Measurements from ENCODE around the gene SLC6A1.
"Not testable (repeated sequence)": the region's sequence is repeated elsewhere in the genome, so short reads cannot be mapped to it uniquely, and the experiment has no call there.

SLC6A1 gene

DNA sequence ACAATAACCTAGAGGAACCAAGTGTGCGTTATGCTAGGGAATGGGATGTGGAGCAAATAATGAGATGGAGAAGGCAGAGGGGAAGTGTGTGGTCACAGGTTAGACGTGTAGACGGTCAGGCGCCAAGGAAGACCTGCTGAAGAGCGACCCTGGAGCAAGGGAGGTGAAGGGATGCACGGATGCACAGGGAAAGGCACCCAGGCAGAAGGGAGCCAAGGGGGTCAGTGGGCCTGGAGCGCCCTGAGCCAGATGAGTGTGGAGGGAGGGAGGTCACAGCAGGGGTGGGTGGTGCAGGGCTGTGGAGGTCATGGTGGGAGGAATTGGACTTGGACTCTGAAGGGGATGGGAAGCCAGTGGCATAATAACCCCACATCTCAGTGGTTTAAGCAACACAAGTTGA is 70.2 kb downstream of the SLC6A1 start:
- DNase-seq, result no peak

DNA sequence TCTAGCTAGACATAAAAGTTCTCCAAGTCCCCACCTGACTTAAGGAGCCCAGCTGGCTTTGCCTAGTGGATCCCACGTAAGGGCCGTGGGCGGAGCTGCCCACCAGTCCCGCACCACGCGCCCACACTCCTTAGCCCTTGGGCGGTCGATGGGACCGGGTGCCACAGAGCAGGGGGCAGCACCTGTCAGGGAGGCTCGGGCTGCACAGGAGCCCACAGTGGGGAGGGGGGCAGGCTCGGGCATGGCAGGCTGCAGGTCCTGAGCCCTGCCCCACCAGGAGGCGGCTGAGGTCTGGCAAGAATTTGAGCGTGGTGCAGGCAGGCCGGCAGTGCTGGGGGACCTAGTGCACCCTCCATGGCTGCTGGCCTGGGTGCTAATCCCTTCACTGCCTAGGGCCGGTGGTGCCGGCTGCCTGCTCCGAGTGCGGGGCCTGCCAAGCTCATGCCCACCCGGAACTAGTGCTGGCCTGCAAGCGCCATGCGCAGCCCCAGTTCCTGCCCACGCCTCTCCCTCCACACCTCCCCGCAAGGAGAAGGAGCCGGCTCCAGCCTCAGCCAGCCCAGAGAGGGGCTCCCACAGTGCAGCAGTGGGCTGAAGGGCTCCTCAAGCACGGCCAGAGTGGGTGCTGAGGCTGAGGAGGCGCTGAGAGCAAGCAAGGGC is 78.7 kb downstream of the SLC6A1 start:
- DNase-seq, result no peak

DNA sequence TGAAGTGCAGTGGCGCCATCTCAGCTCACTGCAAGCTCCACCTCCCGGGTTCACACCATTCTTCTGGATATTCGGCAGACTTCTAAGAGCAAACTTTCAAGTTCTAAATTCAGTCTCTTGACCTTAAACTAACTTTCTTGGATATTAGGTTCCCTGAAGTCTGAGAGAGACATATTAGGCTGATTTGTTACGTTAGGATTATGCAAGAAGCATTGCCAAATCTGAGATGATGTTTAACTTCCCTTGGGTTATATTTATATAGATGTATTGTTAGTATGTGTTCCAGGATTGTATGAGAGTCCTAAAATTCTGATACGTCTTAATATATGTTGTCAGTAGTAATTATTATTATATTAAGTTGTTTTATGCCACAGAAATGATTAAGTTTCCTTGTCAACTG is 80.1 kb downstream of the SLC6A1 start:
- no peak for DNase-seq

DNA sequence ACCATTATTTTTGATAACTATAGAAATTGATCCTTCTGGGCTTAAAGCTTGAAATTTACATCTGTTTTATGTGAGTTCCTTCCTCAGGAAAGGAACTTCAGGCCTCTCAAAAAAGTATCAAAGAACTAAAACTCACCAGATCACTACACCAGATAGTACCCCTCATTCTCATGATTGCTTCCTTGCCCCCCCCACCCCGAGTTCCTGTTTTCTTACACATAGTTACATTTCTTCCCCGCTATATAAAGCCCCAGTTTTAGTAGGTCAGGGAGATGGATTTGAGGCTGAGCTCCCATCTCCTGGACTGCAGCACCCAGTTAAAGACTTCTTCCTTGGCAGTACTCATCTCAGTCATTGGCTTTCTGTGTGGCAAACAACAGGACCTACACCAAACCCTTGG is 81.5 kb downstream of the SLC6A1 start:
- DNase-seq, result no peak

DNA sequence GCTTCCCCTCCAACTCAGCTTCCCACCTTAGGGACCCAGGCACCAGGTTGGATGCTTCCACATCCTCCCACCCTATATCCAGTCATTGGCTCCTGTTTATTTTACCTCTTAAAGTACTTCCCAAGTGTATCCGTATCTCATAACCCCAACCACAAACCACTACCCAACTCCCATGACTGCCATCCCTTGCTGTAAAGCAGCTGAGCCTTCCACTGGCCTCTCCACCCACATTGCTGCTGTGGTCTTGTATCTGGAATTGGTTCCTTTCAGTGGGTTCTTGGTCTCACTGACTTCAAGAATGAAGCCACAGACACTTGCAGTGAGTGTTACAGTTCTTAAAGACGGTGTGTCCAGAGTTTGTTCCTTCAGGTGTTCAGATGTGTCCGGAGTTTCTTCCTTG is 81.9 kb downstream of the SLC6A1 start:
- DNase-seq, result no peak

DNA sequence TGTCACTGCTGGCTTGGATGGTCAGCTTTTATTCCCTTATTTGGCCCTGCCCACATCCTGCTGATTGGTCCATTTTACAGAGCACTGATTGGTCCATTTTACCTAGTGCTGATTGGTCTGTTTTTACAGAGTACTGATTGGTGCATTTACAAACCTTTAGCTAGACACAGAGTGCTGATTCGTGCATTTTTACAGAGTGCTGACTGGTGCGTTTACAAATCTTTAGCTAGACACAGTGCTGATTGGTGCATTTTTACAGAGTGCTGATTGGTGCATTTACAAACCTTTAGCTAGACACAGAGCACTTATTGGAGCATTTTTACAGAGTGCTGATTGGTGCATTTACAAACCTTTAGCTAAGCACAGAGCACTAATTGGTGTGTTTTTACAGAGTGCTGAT is 82.6 kb downstream of the SLC6A1 start:
- not testable (repeated sequence) for DNase-seq

DNA sequence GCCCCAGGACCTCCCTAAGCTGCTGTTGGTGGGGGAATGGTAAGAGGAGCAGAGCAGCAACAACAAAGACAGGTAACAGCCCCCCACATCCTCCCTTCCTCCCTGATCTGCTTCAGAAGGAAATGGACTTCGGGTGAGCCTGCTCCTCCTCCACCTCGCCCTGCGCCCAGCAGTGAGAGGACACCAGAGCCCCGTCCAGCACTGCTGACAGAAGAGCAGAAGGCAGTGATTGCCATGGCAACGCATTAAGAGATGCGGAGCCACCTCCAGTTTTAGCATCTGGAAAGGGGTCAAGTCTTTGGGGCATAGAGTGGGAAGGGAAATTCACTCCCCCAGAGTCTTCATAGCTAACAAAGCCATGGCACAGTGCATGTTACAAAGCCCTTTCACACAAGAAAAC is 84.2 kb downstream of the SLC6A1 start:
- DNase-seq, result no peak

DNA sequence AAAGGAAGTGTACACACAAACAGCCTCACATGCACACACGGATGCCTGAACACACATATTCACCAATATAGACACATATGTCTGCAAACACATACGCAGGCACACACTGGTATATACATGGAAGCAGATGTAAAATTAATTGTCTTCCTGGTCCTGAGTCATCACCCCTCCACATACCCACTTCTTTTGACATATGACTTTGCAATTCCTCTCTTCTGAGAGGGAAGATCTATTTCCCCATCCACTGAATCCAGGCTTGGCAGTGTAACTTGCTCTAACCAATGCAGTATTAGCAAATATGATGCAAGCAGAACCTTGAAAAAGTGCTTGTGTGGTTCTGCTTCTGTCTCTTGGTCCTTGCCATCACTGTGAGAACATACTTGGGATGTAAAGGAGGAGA is 84.9 kb downstream of the SLC6A1 start:
- no peak for DNase-seq

DNA sequence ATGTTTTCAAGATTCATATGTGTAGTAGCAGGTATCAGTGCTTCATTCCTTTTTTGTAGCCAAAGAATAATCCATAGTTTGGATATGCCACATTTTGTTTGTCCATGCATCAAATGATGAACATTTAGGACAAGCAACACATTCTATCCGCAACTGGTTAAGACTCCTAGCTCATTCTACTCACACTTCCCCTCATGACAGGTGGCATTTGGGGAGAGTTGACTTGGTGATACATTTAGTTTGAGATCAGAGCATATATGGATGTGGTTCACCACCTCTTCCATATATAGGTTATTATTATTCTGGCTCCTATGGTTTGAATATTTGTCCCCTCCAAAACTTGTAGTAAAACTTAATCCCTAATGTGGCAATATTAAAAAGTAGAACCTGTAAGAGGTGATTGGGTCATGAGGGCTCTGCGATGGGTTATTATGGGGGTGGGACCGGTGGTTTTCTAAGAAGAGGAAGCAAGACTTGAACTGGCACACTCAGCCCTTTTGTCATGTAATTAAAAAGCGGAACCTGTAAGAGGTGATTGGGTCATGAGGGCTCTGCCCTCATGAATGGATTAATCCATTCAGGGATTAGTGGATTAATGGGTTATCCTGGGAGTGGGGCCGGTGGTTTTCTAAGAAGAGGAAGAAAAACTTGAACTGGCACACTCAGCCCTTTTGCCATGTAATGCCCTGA is 86.4 kb downstream of the SLC6A1 start:
- DNase-seq, result no peak

DNA sequence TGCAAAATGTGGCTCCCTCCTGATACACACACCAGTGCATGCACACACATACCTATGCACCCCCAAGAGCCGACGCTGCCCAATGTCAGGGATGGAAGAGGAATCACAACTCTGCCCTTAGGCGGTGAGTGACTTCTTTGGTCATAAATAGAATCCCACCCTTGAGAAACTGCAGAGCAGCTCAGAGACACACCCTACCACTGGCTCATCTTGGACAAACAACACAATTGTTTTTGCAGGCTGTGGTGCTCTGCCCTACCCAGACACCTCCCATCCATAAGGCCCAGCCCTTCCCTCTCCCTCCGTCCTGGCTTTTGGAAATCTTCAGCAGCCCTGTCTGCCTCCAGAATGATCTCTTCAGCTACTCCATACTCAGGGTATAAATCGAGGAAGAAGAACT is 87.9 kb downstream of the SLC6A1 start:
- no peak for DNase-seq

DNA sequence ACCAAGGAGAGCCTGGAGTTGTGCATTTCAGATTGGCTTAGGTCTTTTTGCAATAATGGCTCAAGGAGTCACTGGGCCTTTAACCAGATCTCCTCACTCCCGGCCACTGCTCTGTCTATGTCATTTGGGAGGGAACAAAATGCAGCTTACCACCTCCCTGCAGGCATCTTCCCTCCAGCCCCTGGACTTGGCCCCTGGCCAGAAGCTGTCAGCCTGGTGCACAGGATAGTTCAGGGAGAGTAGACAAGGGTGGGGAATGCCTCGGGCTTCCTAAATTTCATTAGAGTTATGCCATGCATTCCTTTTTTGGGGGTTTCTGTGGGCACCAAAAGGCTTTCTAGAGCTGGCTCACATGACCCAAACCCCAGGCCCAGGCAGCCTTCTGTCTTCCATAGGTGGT is 91.5 kb downstream of the SLC6A1 start:
- no peak for DNase-seq

DNA sequence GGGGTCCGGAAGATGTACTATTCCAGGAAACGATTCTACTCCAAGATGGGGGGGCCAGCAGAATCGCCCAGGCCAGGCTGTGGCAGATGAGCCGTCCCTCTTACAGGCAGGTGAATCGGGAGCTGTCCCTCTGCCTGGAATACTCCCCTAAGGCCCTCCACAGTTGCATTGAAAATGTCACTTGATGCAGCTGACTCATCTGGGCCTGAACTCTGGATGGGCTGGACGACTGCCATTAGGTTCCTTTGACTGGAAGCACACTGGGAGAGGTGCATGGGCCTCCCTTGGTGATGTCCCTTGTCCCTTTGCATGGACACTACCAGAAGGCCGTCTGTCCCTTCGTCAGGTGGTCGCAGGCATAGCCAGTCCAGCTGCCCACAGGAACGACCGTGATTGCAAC is 92.1 kb downstream of the SLC6A1 start:
- DNase-seq, result no peak

DNA sequence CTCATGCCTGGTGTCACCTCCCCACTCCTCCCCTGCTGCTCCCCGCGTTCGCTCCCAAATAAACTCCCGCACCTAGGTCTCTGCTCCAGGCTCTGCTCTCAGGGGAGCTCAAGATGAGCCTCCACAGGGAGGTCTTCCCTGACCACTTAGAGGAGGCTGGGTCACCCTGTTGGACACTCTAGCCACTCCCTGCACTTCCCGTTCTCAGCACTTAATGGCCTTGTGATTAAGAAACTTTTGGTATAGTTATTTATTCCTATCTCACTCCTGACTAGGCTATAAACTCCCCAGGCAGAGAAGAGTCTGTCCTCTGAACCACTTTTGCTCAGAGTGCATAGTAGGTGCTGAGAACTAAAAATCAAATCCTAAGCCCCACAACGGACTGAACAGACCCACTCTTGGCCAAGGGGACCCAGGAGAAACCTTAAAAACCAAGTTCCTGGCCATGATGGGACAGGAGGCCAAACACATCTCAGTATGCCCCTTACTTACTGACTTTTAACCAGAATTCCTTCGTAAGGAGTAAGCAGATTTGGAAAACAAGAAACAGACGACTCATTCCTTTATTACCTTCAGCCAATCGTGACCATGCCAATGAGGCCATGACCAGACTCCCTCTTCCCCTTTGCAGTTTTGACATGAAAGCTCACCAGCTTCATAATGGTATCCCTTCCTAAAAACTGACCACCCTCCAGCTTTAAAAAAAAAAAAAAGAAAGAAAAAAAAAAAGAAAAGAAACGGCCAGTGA is 92.7 kb downstream of the SLC6A1 start:
- no peak for DNase-seq

DNA sequence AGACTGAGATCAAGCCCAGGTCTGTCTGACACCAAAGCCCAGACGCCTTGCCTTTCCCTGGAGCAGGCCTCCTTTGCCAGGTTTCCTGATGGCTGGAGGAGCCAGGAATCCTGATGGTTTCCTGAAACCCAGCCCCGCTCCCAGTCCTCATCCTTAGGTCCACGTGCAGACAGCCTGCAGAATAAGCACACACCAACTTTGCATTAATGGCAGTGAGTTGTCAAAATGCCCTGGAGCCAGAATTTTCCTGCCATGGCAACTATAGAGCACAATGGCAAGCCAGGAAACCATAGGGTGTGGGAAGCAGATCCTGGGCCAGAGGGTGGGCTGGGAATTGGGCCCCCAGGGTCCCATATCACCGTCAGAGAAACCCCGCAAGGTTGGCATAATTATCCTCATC is 94.3 kb downstream of the SLC6A1 start:
- DNase-seq, result no peak

DNA sequence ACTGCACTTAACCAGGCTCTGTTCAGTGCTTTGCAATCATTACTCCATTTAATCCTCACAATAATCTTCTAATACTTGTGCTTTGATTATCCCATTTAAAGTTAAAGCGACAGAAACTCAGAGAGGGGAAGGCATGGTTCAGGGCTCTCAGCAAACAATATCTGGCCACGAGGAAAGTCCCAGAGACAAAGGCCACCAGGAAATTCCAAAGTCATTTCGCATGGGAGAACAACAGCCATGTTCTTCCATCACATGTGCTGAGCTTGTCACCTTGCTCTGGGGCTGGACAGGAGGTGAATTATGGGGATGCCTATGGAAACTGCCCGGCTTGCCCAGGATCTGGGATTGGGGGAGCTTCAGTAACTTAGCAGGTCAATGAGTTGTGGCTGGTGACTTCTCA is 95.5 kb downstream of the SLC6A1 start:
- DNase-seq, result no peak

DNA sequence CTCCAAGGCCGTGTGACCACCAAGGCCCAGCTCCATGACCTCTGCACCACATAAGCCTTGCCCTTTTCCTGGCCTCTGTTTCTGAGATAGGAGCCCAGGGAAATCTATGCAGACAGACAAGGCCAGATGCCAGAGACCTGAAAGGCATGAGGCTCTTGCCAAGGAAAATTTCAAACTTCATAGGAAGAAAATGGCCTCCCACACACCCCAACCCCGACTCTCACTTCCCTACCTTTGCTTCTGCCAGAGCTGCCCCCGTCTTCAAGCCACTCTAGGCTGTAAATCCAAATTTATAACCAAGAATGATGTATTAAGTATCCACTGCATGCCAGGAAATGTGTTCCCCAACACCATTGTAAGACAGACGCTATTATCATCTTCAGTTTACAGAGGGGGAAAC is 96.3 kb downstream of the SLC6A1 start:
- no peak for DNase-seq

Measured in CD4-positive, alpha-beta T cell treated with Interleukin-21 for 1 hour (primary cell).